ENCODE results near the gene SLC47A1.

GRCh38 chr17:19541445-19541844, 7.8 kb downstream of the SLC47A1 start:
- TF ChIP-seq CTCF (IDR thresholded peaks at IDR 0.05): no peak
- TF ChIP-seq EP300 (IDR thresholded peaks at IDR 0.05): no peak

Measured in stomach (tissue), 4 donors.